ENCODE results near the gene CLCN7. TPM values are rescaled to one million over a fixed set of nuclear protein-coding genes. Genes with fewer than 3 reads are reported as not detected.

CLCN7 gene
- total RNA-seq, 1 experiment from 2014 or later: 64.0 TPM

- TF ChIP-seq, protein P1, sequence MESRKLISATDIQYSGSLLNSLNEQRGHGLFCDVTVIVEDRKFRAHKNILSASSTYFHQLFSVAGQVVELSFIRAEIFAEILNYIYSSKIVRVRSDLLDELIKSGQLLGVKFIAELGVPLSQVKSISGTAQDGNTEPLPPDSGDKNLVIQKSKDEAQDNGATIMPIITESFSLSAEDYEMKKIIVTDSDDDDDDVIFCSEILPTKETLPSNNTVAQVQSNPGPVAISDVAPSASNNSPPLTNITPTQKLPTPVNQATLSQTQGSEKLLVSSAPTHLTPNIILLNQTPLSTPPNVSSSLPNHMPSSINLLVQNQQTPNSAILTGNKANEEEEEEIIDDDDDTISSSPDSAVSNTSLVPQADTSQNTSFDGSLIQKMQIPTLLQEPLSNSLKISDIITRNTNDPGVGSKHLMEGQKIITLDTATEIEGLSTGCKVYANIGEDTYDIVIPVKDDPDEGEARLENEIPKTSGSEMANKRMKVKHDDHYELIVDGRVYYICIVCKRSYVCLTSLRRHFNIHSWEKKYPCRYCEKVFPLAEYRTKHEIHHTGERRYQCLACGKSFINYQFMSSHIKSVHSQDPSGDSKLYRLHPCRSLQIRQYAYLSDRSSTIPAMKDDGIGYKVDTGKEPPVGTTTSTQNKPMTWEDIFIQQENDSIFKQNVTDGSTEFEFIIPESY (IDR thresholded peaks at IDR 0.05; ENCODE audit: extremely low read depth, insufficient replicate concordance, low read length): no peak
- TF ChIP-seq YY1 (IDR thresholded peaks at IDR 0.05; ENCODE audit: extremely low read depth, insufficient replicate concordance, low read depth, low read length) (no peak), EZH2phosphoT487 (IDR thresholded peaks at IDR 0.05; ENCODE audit: borderline replicate concordance) (no peak)
These were observed 16.5 kb upstream of the CLCN7 start (continued) for GRCh38 chr16:1491327-1491726.

- POLR2A ChIA-PET: no interaction called here
- H2AFZ ChIP-seq (ENCODE audit: low read depth, low read length, poor library complexity, severe bottlenecking): no peak overlapping the region
- no peak overlapping the region for H3K4me3 ChIP-seq (replicated peaks in 1 of 2; ENCODE audit: low read depth in 1 of 2, low read length in 2 of 2)
- peaks cover 9% of the 10 kb centered on the region for H3K79me2 ChIP-seq (ENCODE audit: insufficient read depth, low read length)
- H3K9me3 ChIP-seq (ENCODE audit: control insufficient read depth in 1 of 2, insufficient read depth in 1 of 2, low read depth in 1 of 2, low read length in 2 of 2): no peaks in the 10 kb centered on the region
- RAD21 ChIA-PET (ENCODE audit: low non-redundant PET in 1 of 2, low total read pairs in 2 of 2, uncharacterized antibody in 2 of 2, unreplicated experiment in 2 of 2): no interaction called here
- no peaks in the 10 kb centered on the region for H3K27me3 ChIP-seq (ENCODE audit: insufficient read depth, low read length)
- TF ChIP-seq CBX3 (IDR thresholded peaks at IDR 0.05; ENCODE audit: low read depth) (no peak), EZH2phosphoT487 (IDR thresholded peaks at IDR 0.05; ENCODE audit: borderline replicate concordance) (no peak), EZH2 (IDR thresholded peaks at IDR 0.05) (no peak), RAD21 (IDR thresholded peaks at IDR 0.05; ENCODE audit: low read depth) (no peak), TCF7L2 (IDR thresholded peaks at IDR 0.05; ENCODE audit: borderline replicate concordance, extremely low read depth, insufficient read depth, insufficient read length) (no peak), SRF (IDR thresholded peaks at IDR 0.05; ENCODE audit: low read depth) (no peak), SP1 (IDR thresholded peaks at IDR 0.05; ENCODE audit: low read depth) (no peak), ELF1 (IDR thresholded peaks at IDR 0.05; ENCODE audit: borderline replicate concordance, low read depth) (no peak), ZNF274 (IDR thresholded peaks at IDR 0.05; ENCODE audit: low read depth, low read length) (no peak)
- TF ChIP-seq, protein P2, sequence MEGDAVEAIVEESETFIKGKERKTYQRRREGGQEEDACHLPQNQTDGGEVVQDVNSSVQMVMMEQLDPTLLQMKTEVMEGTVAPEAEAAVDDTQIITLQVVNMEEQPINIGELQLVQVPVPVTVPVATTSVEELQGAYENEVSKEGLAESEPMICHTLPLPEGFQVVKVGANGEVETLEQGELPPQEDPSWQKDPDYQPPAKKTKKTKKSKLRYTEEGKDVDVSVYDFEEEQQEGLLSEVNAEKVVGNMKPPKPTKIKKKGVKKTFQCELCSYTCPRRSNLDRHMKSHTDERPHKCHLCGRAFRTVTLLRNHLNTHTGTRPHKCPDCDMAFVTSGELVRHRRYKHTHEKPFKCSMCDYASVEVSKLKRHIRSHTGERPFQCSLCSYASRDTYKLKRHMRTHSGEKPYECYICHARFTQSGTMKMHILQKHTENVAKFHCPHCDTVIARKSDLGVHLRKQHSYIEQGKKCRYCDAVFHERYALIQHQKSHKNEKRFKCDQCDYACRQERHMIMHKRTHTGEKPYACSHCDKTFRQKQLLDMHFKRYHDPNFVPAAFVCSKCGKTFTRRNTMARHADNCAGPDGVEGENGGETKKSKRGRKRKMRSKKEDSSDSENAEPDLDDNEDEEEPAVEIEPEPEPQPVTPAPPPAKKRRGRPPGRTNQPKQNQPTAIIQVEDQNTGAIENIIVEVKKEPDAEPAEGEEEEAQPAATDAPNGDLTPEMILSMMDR (IDR thresholded peaks at IDR 0.05 in 2 of 3, conservative IDR thresholded peaks at IDR 0.05 in 1 of 3; ENCODE audit: borderline replicate concordance in 1 of 3, insufficient read depth in 1 of 3, low read depth in 2 of 3, low read length in 2 of 3): no peak
- no peak for DNase-seq (ENCODE audit: low read depth, low spot score)
- no peak for ATAC-seq
- CTCF ChIA-PET: no interaction called here
- H3K4me2 ChIP-seq (ENCODE audit: low read length): no peak overlapping the region
- H3K27ac ChIP-seq (ENCODE audit: low read depth, low read length): no peak overlapping the region
- BruUV-seq (replicated peaks): no TSS peak
- intact Hi-C loops (cut with micrococcal nuclease): no loop called here
- no peaks in the 10 kb centered on the region for H3K9me2 ChIP-seq (ENCODE audit: insufficient read depth)
- H3K36me3 ChIP-seq (ENCODE audit: control insufficient read depth in 1 of 2, insufficient read depth in 2 of 2, low read length in 2 of 2): no peaks in the 10 kb centered on the region; a peak in 1 of 4 replicates
- no peak overlapping the region for H3K9ac ChIP-seq (ENCODE audit: low read length)
- H3K4me1 ChIP-seq (ENCODE audit: control insufficient read depth in 1 of 2, insufficient read depth in 2 of 2, low read length in 2 of 2): peaks cover 6 to 13% of the 10 kb centered on the region in 2 experiments
- no peaks in the 10 kb centered on the region for H4K20me1 ChIP-seq (ENCODE audit: insufficient read depth)
These were observed 14.2 kb upstream of the CLCN7 start for GRCh38 chr16:1489077-1489476.
